Measurements from ENCODE around the gene SNRPF. TPM values are rescaled to one million over a fixed set of nuclear protein-coding genes. Genes with fewer than 3 reads are reported as not detected.

The SNRPF gene
- total and polyA plus RNA-seq, 2 of the 8 experiments (the other 6 are each of a cell fraction or from before 2014, with no cell fraction given), result 58.5 to 79.7 TPM

DNA sequence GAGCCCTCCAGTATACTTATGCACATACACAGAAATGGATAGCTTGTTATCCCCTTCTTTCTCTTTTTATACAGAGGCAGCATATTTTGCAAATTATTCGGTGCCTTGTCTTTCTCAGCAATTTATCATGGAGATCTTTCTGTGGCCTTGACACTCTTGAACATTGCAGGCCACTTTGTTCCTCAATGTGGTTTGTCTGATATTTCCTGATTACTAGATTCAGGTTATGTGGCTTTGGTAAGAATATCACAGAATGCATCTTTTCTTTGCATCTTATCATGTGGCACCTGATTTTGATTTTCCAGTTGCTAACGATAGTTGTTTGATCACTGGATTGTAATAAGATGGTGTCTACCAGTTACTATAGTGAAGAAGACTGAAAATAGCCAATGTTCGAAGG is 7.1 kb upstream of the SNRPF start:
- Histone ChIP-seq H2AFZ (ENCODE audit: low read length) (no peak overlapping the region), H4K20me1 (replicated peaks in 1 of 2; ENCODE audit: control insufficient read depth in 1 of 2, insufficient read depth in 2 of 2, low read length in 2 of 2) (no peaks in the 10 kb centered on the region), H3K36me3 (ENCODE audit: control insufficient read depth in 2 of 4, insufficient read depth in 4 of 4, low read length in 3 of 4) (no peaks in the 10 kb centered on the region), H3K4ac (replicated peaks; ENCODE audit: insufficient read length, low read depth, low read length) (no peak overlapping the region), H4K91ac (replicated peaks; ENCODE audit: insufficient read length, low read length) (no peak overlapping the region), H2AK5ac (ENCODE audit: low read depth, low read length) (no peak overlapping the region), H4K5ac (ENCODE audit: insufficient read length, low read depth, low read length) (no peak overlapping the region), H2BK5ac (ENCODE audit: low read depth, low read length) (no peak overlapping the region), H3K4me3 (ENCODE audit: extremely low read depth in 1 of 4, insufficient read depth in 2 of 4, low read depth in 3 of 4, low read length in 4 of 4) (no peak overlapping the region), H3K4me1 (replicated peaks in 1 of 4; ENCODE audit: control insufficient read depth in 3 of 4, insufficient read depth in 4 of 4, low read length in 3 of 4) (peaks cover 0 to 2% (median 0%) of the 10 kb centered on the region in 4 experiments; a peak in 1 of 7 replicates), H3K79me1 (ENCODE audit: low read depth, low read length) (no peaks in the 10 kb centered on the region), H3K79me2 (ENCODE audit: control insufficient read depth in 1 of 2, insufficient read depth in 2 of 2, low read length in 2 of 2) (no peaks in the 10 kb centered on the region), H3K9me3 (ENCODE audit: insufficient read depth in 2 of 2, low read depth in 1 of 2, low read length in 1 of 2) (no peaks in the 10 kb centered on the region), H2BK20ac (ENCODE audit: low read length) (no peak overlapping the region), H2BK120ac (replicated peaks; ENCODE audit: low read depth, low read length) (no peak overlapping the region), H4K8ac (ENCODE audit: extremely low read depth, insufficient read depth, low read length) (no peak overlapping the region), H3K18ac (ENCODE audit: extremely low read depth, low read length) (no peak overlapping the region), H3K23me2 (ENCODE audit: low read depth, low read length) (no peaks in the 10 kb centered on the region), H2BK15ac (ENCODE audit: low read length) (no peak overlapping the region), H3K27me3 (replicated peaks in 1 of 4; ENCODE audit: control insufficient read depth in 3 of 4, extremely low read depth in 1 of 4, insufficient read depth in 3 of 4, low read length in 3 of 4) (no peaks in the 10 kb centered on the region), H3K9ac (replicated peaks in 1 of 4; ENCODE audit: extremely low read depth in 1 of 4, low read depth in 3 of 4, low read length in 3 of 4) (no peak overlapping the region), H3K14ac (ENCODE audit: insufficient read length) (no peak overlapping the region), H3K4me2 (ENCODE audit: insufficient read depth in 1 of 2, low read depth in 2 of 2, low read length in 2 of 2) (no peak overlapping the region), H2BK12ac (ENCODE audit: low read depth, low read length) (no peak overlapping the region), H3K23ac (ENCODE audit: insufficient read length) (no peak overlapping the region), H3K56ac (replicated peaks; ENCODE audit: insufficient read length, low read depth, low read length) (no peak overlapping the region), H3K27ac (ENCODE audit: low read depth, low read length) (no peak overlapping the region)
- DNase-seq (ENCODE audit: low read depth in 1 of 2, low spot score in 2 of 2) (no peak), FAIRE-seq (no peak)
- ChIA-PET POLR2A (ENCODE audit: partially characterized antibody) (no interaction called here), CTCF (ENCODE audit: partially characterized antibody) (no interaction called here)
- WGBS, 2 experiments (ENCODE audit: extremely low coverage in 1 of 2, insufficient coverage in 1 of 2, insufficient read length in 1 of 2, insufficient replicate concordance in 2 of 2, low coverage in 1 of 2, low lambda C conversion rate in 2 of 2, missing lambda C conversion rate in 1 of 2), result 87% methylated on average over 3 of the region's 3 CpGs; no CpG with 5 or more reads in 1 of the 2 experiments
- no peak for TF ChIP-seq SIN3A (conservative IDR thresholded peaks at IDR 0.05 in 1 of 2, IDR thresholded peaks at IDR 0.05 in 1 of 2; ENCODE audit: low read depth in 1 of 2, low read length in 2 of 2)
- TF ChIP-seq, protein P1, sequence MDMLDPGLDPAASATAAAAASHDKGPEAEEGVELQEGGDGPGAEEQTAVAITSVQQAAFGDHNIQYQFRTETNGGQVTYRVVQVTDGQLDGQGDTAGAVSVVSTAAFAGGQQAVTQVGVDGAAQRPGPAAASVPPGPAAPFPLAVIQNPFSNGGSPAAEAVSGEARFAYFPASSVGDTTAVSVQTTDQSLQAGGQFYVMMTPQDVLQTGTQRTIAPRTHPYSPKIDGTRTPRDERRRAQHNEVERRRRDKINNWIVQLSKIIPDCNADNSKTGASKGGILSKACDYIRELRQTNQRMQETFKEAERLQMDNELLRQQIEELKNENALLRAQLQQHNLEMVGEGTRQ (IDR thresholded peaks at IDR 0.05; ENCODE audit: low read length), result no peak
